Activated CD8-positive, alpha-beta memory T cell treated with anti-CD3 and anti-CD28 coated beads for 36 hours (primary cell): ENCODE measurements around the gene FTO. TPM values are rescaled to one million over a fixed set of nuclear protein-coding genes. Genes with fewer than 3 reads are reported as not detected.

Source experiments
- CTCF ChIA-PET: fragments of 350-600 bp; sonication (Branson Sonifier 250); formaldehyde crosslinking; loops from one replicate; lab custom pipeline; 2021; ENCODE audit warnings: antibody characterized with exemption; lab: Charles Lee
- POLR2A ChIA-PET: fragments of 350-600 bp; sonication (Branson Sonifier 250); formaldehyde crosslinking; loops from one replicate; lab custom pipeline; 2021; ENCODE audit warnings: antibody characterized with exemption; lab: Charles Lee
- total RNA-seq, 2 experiments: library from RNA; stranded (reverse); gene quantifications; one replicate each; pipeline ENCODE4 v1.2.3, GENCODE V29; 2021

FTO gene
- total RNA-seq, 2 experiments from 2014 or later = 49.5 to 52.8 TPM

GRCh38 chr16:54185045-54185444 lies 481.1 kb downstream of the FTO start:
- POLR2A ChIA-PET = no interaction called here
- CTCF ChIA-PET = no interaction called here

GRCh38 chr16:54191163-54191562 lies 487.2 kb downstream of the FTO start:
- CTCF ChIA-PET = no interaction called here

GRCh38 chr16:54191592-54191991 lies 487.6 kb downstream of the FTO start:
- POLR2A ChIA-PET = no interaction called here
- CTCF ChIA-PET = no interaction called here

More at GRCh38 chr16:54191163-54191562, 487.2 kb downstream of the FTO start:
- POLR2A ChIA-PET = no interaction called here

- ChIA-PET CTCF (no interaction called here), POLR2A (no interaction called here)
Measured at GRCh38 chr16:54193013-54193664, 489.2 kb downstream of the FTO start.

- ChIA-PET CTCF (no interaction called here), POLR2A (no interaction called here)
Measured at GRCh38 chr16:54193665-54194333, 489.8 kb downstream of the FTO start.

- ChIA-PET CTCF (no interaction called here), POLR2A (no interaction called here)
Measured at GRCh38 chr16:54194334-54194743, 490.4 kb downstream of the FTO start.

GRCh38 chr16:54197758-54198157 lies 493.8 kb downstream of the FTO start:
- POLR2A ChIA-PET = no interaction called here
- CTCF ChIA-PET = no interaction called here

- ChIA-PET POLR2A (no interaction called here), CTCF (no interaction called here)
Measured at GRCh38 chr16:54199487-54200160, 495.7 kb downstream of the FTO start.

GRCh38 chr16:54200161-54200534 lies 496.2 kb downstream of the FTO start:
- POLR2A ChIA-PET = no interaction called here
- CTCF ChIA-PET = no interaction called here

GRCh38 chr16:54200720-54201119 lies 496.8 kb downstream of the FTO start:
- CTCF ChIA-PET = no interaction called here

GRCh38 chr16:54201200-54201599 lies 497.2 kb downstream of the FTO start:
- POLR2A ChIA-PET = no interaction called here
- CTCF ChIA-PET = no interaction called here

More at GRCh38 chr16:54200720-54201119, 496.8 kb downstream of the FTO start:
- POLR2A ChIA-PET = no interaction called here

Other genes with a start within 250 kb of the FTO start
- 10 to 100 TPM; 26.5 to 28.7 TPM for gene AKTIP, start 200.9 kb upstream of the FTO start, total RNA-seq
- 10 to 100 TPM; 11.2 to 11.4 TPM for gene RPGRIP1L, start 297 bp upstream of the FTO start, total RNA-seq